GM21423 (cell line): ENCODE data around the gene CWC25.

Experiments used
- ATAC-seq: cut with Tn5 transposase; IDR thresholded peaks from one replicate; pipeline ENCODE4 v1.9.1; 2021; ENCODE audit warnings: mild to moderate bottlenecking, moderate library complexity; ENCODE audit not compliant: unreplicated experiment

Gene CWC25

GRCh38 chr17:38853292-38854219 lies 28.4 kb upstream of the CWC25 start, which contains the start of gene RPL23:
Gene RPL23 (minus strand): TSS chr17:38853721. CDS start chr17:38853710, 11 bp downstream.
- ATAC-seq, result peak; percentile 80

GRCh38 chr17:38852771-38853291 lies 27.7 kb upstream of the CWC25 start:
- no peak for ATAC-seq

GRCh38 chr17:38851434-38851833 lies 26.3 kb upstream of the CWC25 start:
- no peak for ATAC-seq

GRCh38 chr17:38850374-38850773 lies 25.3 kb upstream of the CWC25 start:
- ATAC-seq, result no peak

GRCh38 chr17:38848939-38849605 lies 24.0 kb upstream of the CWC25 start:
- ATAC-seq, result no peak

- ATAC-seq, result no peak
Measured at GRCh38 chr17:38848557-38848891, 23.4 kb upstream of the CWC25 start.

GRCh38 chr17:38844261-38844757 lies 19.2 kb upstream of the CWC25 start:
- no peak for ATAC-seq

- no peak for ATAC-seq
Measured at GRCh38 chr17:38825762-38826247, 684 bp upstream of the CWC25 start.

GRCh38 chr17:38815576-38816193 lies 9.4 kb downstream of the CWC25 start:
- no peak for ATAC-seq

GRCh38 chr17:38809828-38810227 lies 15.3 kb downstream of the CWC25 start:
- no peak for ATAC-seq

GRCh38 chr17:38800237-38800760 lies 24.8 kb downstream of the CWC25 start:
- no peak for ATAC-seq

- peak; percentile 69 for ATAC-seq
Measured at GRCh38 chr17:38799501-38800236, 25.5 kb downstream of the CWC25 start, which contains the start of gene PIP4K2B. Gene PIP4K2B (minus strand): TSS chr17:38799556. CDS start chr17:38799424, 132 bp downstream.

GRCh38 chr17:38798614-38799500 lies 26.3 kb downstream of the CWC25 start:
- ATAC-seq, result peak; percentile 21

GRCh38 chr17:38797828-38798227 lies 27.3 kb downstream of the CWC25 start:
- no peak for ATAC-seq

- ATAC-seq, result no peak
Measured at GRCh38 chr17:38797158-38797490, 28.0 kb downstream of the CWC25 start.

- no peak for ATAC-seq
Measured at GRCh38 chr17:38796451-38797157, 28.5 kb downstream of the CWC25 start.

GRCh38 chr17:38794221-38794620 lies 30.9 kb downstream of the CWC25 start:
- ATAC-seq, result no peak

GRCh38 chr17:38791162-38791561 lies 34.0 kb downstream of the CWC25 start:
- ATAC-seq, result no peak
